ENCODE data around the gene SAP30BP. TPM values are rescaled to one million over a fixed set of nuclear protein-coding genes. Genes with fewer than 3 reads are reported as not detected.

SAP30BP gene
- total and polyA plus RNA-seq, 2 donors (not counting 3 experiments of a cell fraction or from before 2014, with no cell fraction given), result 116 to 151 TPM

GRCh38 chr17:75751676-75752404, 84.7 kb downstream of the SAP30BP start:
- DNase-seq (ENCODE audit: low read depth, low spot score) (no peak), FAIRE-seq (no peak)
- no TSS peak for BruUV-seq (replicated peaks)
- Histone ChIP-seq H3K4me1 (ENCODE audit: control insufficient read depth, extremely low read depth, insufficient read depth, low read length) (no peaks in the 10 kb centered on the region), H3K9ac (replicated peaks; ENCODE audit: extremely low read depth, insufficient read depth, low read length) (no peak overlapping the region), H4K20me1 (replicated peaks; ENCODE audit: control insufficient read depth, extremely low read depth, insufficient read depth, low read length) (no peaks in the 10 kb centered on the region), H3K4me2 (ENCODE audit: insufficient read depth, low read length) (no peak overlapping the region), H3K27me3 (ENCODE audit: control insufficient read depth in 2 of 2, insufficient read depth in 2 of 2, low read length in 2 of 2) (no peaks in the 10 kb centered on the region), H3K27ac (ENCODE audit: insufficient read depth, low read depth, low read length) (no peak overlapping the region), H3K9me1 (replicated peaks; ENCODE audit: control insufficient read depth, extremely low read depth, insufficient read depth, low read length) (no peaks in the 10 kb centered on the region), H3K9me3 (replicated peaks; ENCODE audit: control insufficient read depth, insufficient read depth, low read length) (no peaks in the 10 kb centered on the region), H3K4me3 (replicated peaks in 1 of 3; ENCODE audit: insufficient read depth in 1 of 3, low read depth in 1 of 3, low read length in 3 of 3) (no peak overlapping the region), H2AFZ (ENCODE audit: low read depth, low read length) (no peak overlapping the region), H3K36me3 (ENCODE audit: control insufficient read depth in 2 of 2, extremely low read depth in 1 of 2, insufficient read depth in 2 of 2, low read length in 2 of 2) (no peaks in the 10 kb centered on the region), H3K79me2 (ENCODE audit: control insufficient read depth, insufficient read depth, low read length) (no peaks in the 10 kb centered on the region)
- intact Hi-C loops (cut with micrococcal nuclease), result no loop called here
- POLR2A ChIA-PET, result no interaction called here
- CTCF ChIA-PET, result interaction anchor here (0.7 to 12.2 kb wide), 9 partner anchors 13 to 132 kb away, joined by 3 to 653 read pairs (median 18); partner anchors contain the start of genes GALK1, RECQL5, SAP30BP and SMIM5
- TF ChIP-seq GATA2 (IDR thresholded peaks at IDR 0.05; ENCODE audit: insufficient read depth, insufficient read length, low read depth, low read length), result no peak
- dilution Hi-C loops (cut with MboI; ENCODE audit: extremely low pct_ligation_motif_present, low sequenced_read_pairs), result no loop called here

- no peak overlapping the region for H3K27ac ChIP-seq (ENCODE audit: insufficient read depth, low read depth, low read length)
- no peaks in the 10 kb centered on the region for H3K27me3 ChIP-seq (ENCODE audit: control insufficient read depth in 2 of 2, insufficient read depth in 2 of 2, low read length in 2 of 2)
- no TSS peak for BruUV-seq (replicated peaks)
- DNase-seq (ENCODE audit: low read depth, low spot score), result no peak
- ChIA-PET CTCF (interaction anchor here (0.7 to 2.6 kb wide), 4 partner anchors 13 to 133 kb away, joined by 3 to 45 read pairs (median 13); partner anchors contain the start of genes GALK1 and SMIM5), POLR2A (no interaction called here)
- H2AFZ ChIP-seq (ENCODE audit: low read depth, low read length), result no peak overlapping the region
- H3K79me2 ChIP-seq (ENCODE audit: control insufficient read depth, insufficient read depth, low read length), result no peaks in the 10 kb centered on the region
- no peaks in the 10 kb centered on the region for H3K9me3 ChIP-seq (replicated peaks; ENCODE audit: control insufficient read depth, insufficient read depth, low read length)
- no peaks in the 10 kb centered on the region for H3K9me1 ChIP-seq (replicated peaks; ENCODE audit: control insufficient read depth, extremely low read depth, insufficient read depth, low read length)
- no peaks in the 10 kb centered on the region for H3K36me3 ChIP-seq (ENCODE audit: control insufficient read depth in 2 of 2, extremely low read depth in 1 of 2, insufficient read depth in 2 of 2, low read length in 2 of 2)
- intact Hi-C loops (cut with micrococcal nuclease), result no loop called here
- no peak overlapping the region for H3K4me2 ChIP-seq (ENCODE audit: insufficient read depth, low read length)
- H4K20me1 ChIP-seq (replicated peaks; ENCODE audit: control insufficient read depth, extremely low read depth, insufficient read depth, low read length), result no peaks in the 10 kb centered on the region
- H3K9ac ChIP-seq (replicated peaks; ENCODE audit: extremely low read depth, insufficient read depth, low read length), result no peak overlapping the region
- no peak for FAIRE-seq
- dilution Hi-C loops (cut with MboI; ENCODE audit: extremely low pct_ligation_motif_present, low sequenced_read_pairs), result no loop called here
- no peaks in the 10 kb centered on the region for H3K4me1 ChIP-seq (ENCODE audit: control insufficient read depth, extremely low read depth, insufficient read depth, low read length)
- TF ChIP-seq POLR2AphosphoS5 (IDR thresholded peaks at IDR 0.05; ENCODE audit: insufficient read depth, low read depth, low read length) (no peak), MYC (IDR thresholded peaks at IDR 0.05; ENCODE audit: low read depth, low read length) (no peak), EZH2 (IDR thresholded peaks at IDR 0.05; ENCODE audit: borderline replicate concordance, low read depth, low read length, severe bottlenecking) (no peak), GATA2 (IDR thresholded peaks at IDR 0.05; ENCODE audit: insufficient read depth, insufficient read length, low read depth, low read length) (no peak), JUN (IDR thresholded peaks at IDR 0.05; ENCODE audit: borderline replicate concordance, insufficient read depth, insufficient read length, low read depth) (no peak), POLR2A (IDR thresholded peaks at IDR 0.05; ENCODE audit: low read depth, low read length) (no peak), MAX (IDR thresholded peaks at IDR 0.05; ENCODE audit: insufficient read depth, insufficient read length) (no peak), FOS (IDR thresholded peaks at IDR 0.05; ENCODE audit: borderline replicate concordance, insufficient read depth, low read length) (no peak)
- TF ChIP-seq, protein P1, sequence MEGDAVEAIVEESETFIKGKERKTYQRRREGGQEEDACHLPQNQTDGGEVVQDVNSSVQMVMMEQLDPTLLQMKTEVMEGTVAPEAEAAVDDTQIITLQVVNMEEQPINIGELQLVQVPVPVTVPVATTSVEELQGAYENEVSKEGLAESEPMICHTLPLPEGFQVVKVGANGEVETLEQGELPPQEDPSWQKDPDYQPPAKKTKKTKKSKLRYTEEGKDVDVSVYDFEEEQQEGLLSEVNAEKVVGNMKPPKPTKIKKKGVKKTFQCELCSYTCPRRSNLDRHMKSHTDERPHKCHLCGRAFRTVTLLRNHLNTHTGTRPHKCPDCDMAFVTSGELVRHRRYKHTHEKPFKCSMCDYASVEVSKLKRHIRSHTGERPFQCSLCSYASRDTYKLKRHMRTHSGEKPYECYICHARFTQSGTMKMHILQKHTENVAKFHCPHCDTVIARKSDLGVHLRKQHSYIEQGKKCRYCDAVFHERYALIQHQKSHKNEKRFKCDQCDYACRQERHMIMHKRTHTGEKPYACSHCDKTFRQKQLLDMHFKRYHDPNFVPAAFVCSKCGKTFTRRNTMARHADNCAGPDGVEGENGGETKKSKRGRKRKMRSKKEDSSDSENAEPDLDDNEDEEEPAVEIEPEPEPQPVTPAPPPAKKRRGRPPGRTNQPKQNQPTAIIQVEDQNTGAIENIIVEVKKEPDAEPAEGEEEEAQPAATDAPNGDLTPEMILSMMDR (IDR thresholded peaks at IDR 0.05; ENCODE audit: extremely low read depth in 1 of 2, insufficient read depth in 1 of 2, low read depth in 1 of 2, low read length in 2 of 2), result no peak
- H3K4me3 ChIP-seq (replicated peaks in 1 of 3; ENCODE audit: insufficient read depth in 1 of 3, low read depth in 1 of 3, low read length in 3 of 3), result no peak overlapping the region
Observed at GRCh38 chr17:75752405-75752709, 85.2 kb downstream of the SAP30BP start.

All from endothelial cell of umbilical vein (primary cell).